Epithelial cell of proximal tubule (primary cell): Measurements from ENCODE around the gene ARHGDIA. TPM values are rescaled to one million over a fixed set of nuclear protein-coding genes. Genes with fewer than 3 reads are reported as not detected.

Experiments
- DNase-seq: peaks from one replicate; pipeline ENCODE4 v3.0.0-alpha.2; 2011; ENCODE audit warnings: low read depth
- H3K4me3 ChIP-seq: 2 replicates; pipeline ENCODE4 v1.5.1; 2011; ENCODE audit warnings: low read depth, mild to moderate bottlenecking, low read length
- CTCF ChIP-seq: conservative IDR thresholded peaks from 2 replicates; pipeline ENCODE4 v1.5.1; 2012; ENCODE audit warnings: low read depth, mild to moderate bottlenecking, low read length
- total RNA-seq: library from RNA; depleted of rRNA; stranded (reverse); fragments of >200 nt; gene quantifications from 2 replicates; pipeline ENCODE4 v1.2.3, GENCODE V29; 2015

Gene ARHGDIA
- total RNA-seq, 1 donor from 2014 or later = 272 TPM

GRCh38 chr17:81817758-81818147 lies 53.4 kb downstream of the ARHGDIA start:
- TF ChIP-seq CTCF = no peak
- no peak overlapping the region for H3K4me3 ChIP-seq
- no peak for DNase-seq

Other genes with a start within 250 kb of the ARHGDIA start
- gene NPLOC4, start 234.2 kb downstream of the ARHGDIA start, total RNA-seq = 51.9 and 81.4 TPM in 2 replicates
- 0.14 and 0.29 TPM in 2 replicates for gene TSPAN10, start 234.1 kb downstream of the ARHGDIA start, total RNA-seq
- 14.2 and 23.5 TPM in 2 replicates for gene PDE6G, start 214.8 kb downstream of the ARHGDIA start, total RNA-seq
- gene OXLD1, start 204.7 kb downstream of the ARHGDIA start, total RNA-seq = 24.4 and 30.6 TPM in 2 replicates
- 32.7 and 33.2 TPM in 2 replicates for gene CCDC137, start 204.6 kb downstream of the ARHGDIA start, total RNA-seq
- gene ARL16, start 187.5 kb downstream of the ARHGDIA start, total RNA-seq = 43.5 and 59.0 TPM in 2 replicates
- 122 and 144 TPM in 2 replicates for gene HGS, start 187.3 kb downstream of the ARHGDIA start, total RNA-seq
- gene MRPL12, start 168.0 kb downstream of the ARHGDIA start, total RNA-seq = 127 and 218 TPM in 2 replicates
- gene SLC25A10, start 159.1 kb downstream of the ARHGDIA start, total RNA-seq = 60.1 and 98.6 TPM in 2 replicates
- not detected in 2 replicates for gene GCGR, start 67.2 kb downstream of the ARHGDIA start, total RNA-seq
- 111 and 153 TPM in 2 replicates for gene MCRIP1, start 38.0 kb downstream of the ARHGDIA start, total RNA-seq
- gene PPP1R27, start 36.3 kb downstream of the ARHGDIA start, total RNA-seq = 0.17 and 0.36 TPM in 2 replicates
- 932 and 1,272 TPM in 2 replicates for gene P4HB, start 10.8 kb downstream of the ARHGDIA start, total RNA-seq
- gene ALYREF, start 20.2 kb upstream of the ARHGDIA start, total RNA-seq = 179 and 367 TPM in 2 replicates
- 280 and 313 TPM in 2 replicates for gene ANAPC11, start 20.4 kb upstream of the ARHGDIA start, total RNA-seq
- 0.58 and 2.6 TPM in 2 replicates for gene NPB, start 30.9 kb upstream of the ARHGDIA start, total RNA-seq
- gene PCYT2, start 40.1 kb upstream of the ARHGDIA start, total RNA-seq = 24.3 and 95.4 TPM in 2 replicates
- gene SIRT7, start 46.8 kb upstream of the ARHGDIA start, total RNA-seq = 28.5 and 38.1 TPM in 2 replicates
- 16.1 and 18.5 TPM in 2 replicates for gene MAFG, start 56.4 kb upstream of the ARHGDIA start, total RNA-seq
- 54.3 and 109 TPM in 2 replicates for gene PYCR1, start 66.0 kb upstream of the ARHGDIA start, total RNA-seq
- not detected in 2 replicates for gene MYADML2, start 75.9 kb upstream of the ARHGDIA start, total RNA-seq
- not detected in 2 replicates for gene NOTUM, start 89.8 kb upstream of the ARHGDIA start, total RNA-seq
- 20.1 and 22.7 TPM in 2 replicates for gene ASPSCR1, start 106.3 kb upstream of the ARHGDIA start, total RNA-seq
- 158 and 228 TPM in 2 replicates for gene CENPX, start 151.5 kb upstream of the ARHGDIA start, total RNA-seq
- 44.5 and 44.6 TPM in 2 replicates for gene LRRC45, start 152.0 kb upstream of the ARHGDIA start, total RNA-seq
- 52.9 and 60.0 TPM in 2 replicates for gene RAC3, start 160.3 kb upstream of the ARHGDIA start, total RNA-seq
- 85.4 and 93.1 TPM in 2 replicates for gene DCXR, start 166.4 kb upstream of the ARHGDIA start, total RNA-seq
- gene RFNG, start 180.5 kb upstream of the ARHGDIA start, total RNA-seq = 35.8 and 38.8 TPM in 2 replicates
- gene GPS1, start 180.6 kb upstream of the ARHGDIA start, total RNA-seq = 105 and 200 TPM in 2 replicates
- 126 and 154 TPM in 2 replicates for gene DUS1L, start 194.5 kb upstream of the ARHGDIA start, total RNA-seq
- 94.7 and 224 TPM in 2 replicates for gene FASN, start 226.9 kb upstream of the ARHGDIA start, total RNA-seq